ENCODE data around the gene SNRPA. TPM values are rescaled to one million over a fixed set of nuclear protein-coding genes. Genes with fewer than 3 reads are reported as not detected.

The SNRPA gene
- total RNA-seq, 1 experiment from 2014 or later: 225 TPM

DNA sequence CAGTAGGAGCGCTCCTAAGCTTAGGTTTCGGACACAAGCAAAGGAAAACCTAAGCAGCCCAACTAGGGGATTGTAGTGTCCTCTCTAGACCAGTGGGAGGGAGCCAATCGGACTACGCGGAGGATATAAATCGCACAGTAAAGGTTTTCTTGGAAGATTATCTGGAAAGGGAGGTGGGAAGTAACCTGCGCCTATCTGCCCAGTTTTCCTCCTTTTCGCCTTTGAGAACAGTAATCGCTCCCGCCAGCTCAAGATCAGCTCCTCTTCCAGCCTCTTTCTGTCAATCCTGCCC is 26.6 kb downstream of the SNRPA start:
- H3K9me3 Mint-ChIP-seq: no peaks in the 10 kb centered on the region; a peak in 1 of 5 replicates
- Histone ChIP-seq H2BK120ac (ENCODE audit: low read depth, low read length, poor library complexity, severe bottlenecking) (peak overlapping the region; percentile 87), H3K4ac (ENCODE audit: low read depth, low read length) (no peak overlapping the region; the same call in 1 of the 2 replicates), H2BK12ac (ENCODE audit: insufficient read length, low read depth, low read length) (peak overlapping the region; percentile 5), H3K23ac (ENCODE audit: insufficient read length, low read depth, low read length) (no peak overlapping the region), H3K4me2 (ENCODE audit: insufficient read depth, insufficient read length, low read length) (peak overlapping the region; percentile 80), H4K8ac (replicated peaks; ENCODE audit: insufficient read length, low read depth, low read length) (no peak overlapping the region), H3K79me1 (ENCODE audit: insufficient read depth, low read depth, low read length, poor library complexity, severe bottlenecking) (no peaks in the 10 kb centered on the region), H3K79me2 (ENCODE audit: insufficient read depth, low read length) (no peaks in the 10 kb centered on the region), H3K27ac (ENCODE audit: insufficient read length, low read depth, low read length) (peak overlapping the region; percentile 99), H3K9ac (ENCODE audit: extremely low read depth, insufficient read length, low read length) (peak overlapping the region; percentile 70), H2BK5ac (ENCODE audit: insufficient read length, low read length) (peak overlapping the region; percentile 55), H2BK15ac (ENCODE audit: low read depth, low read length) (no peak overlapping the region), H3K4me1 (ENCODE audit: insufficient read depth, low read length) (0 out of 2 replicates have a peak, but pooled peaks cover 2% of the 10 kb centered on the region), H4K5ac (ENCODE audit: insufficient read length, low read depth, low read length) (no peak overlapping the region), H2AK5ac (ENCODE audit: insufficient read length, low read length) (no peak overlapping the region), H4K91ac (ENCODE audit: insufficient read length, low read depth, low read length) (no peak overlapping the region), H3K56ac (ENCODE audit: insufficient read length, low read depth, low read length) (peak overlapping the region; percentile 25), H3K23me2 (ENCODE audit: insufficient read length, low read depth, low read length, poor library complexity, severe bottlenecking) (peaks cover 4% of the 10 kb centered on the region), H3T11ph (ENCODE audit: low read length) (peak overlapping the region; percentile 41), H3K27me3 (ENCODE audit: insufficient read depth, low read length) (no peaks in the 10 kb centered on the region), H4K20me1 (ENCODE audit: control insufficient read depth, insufficient read depth, insufficient read length) (no peaks in the 10 kb centered on the region), H3K9me3 (ENCODE audit: control insufficient read depth, low read depth, low read length) (no peaks in the 10 kb centered on the region), H3K18ac (ENCODE audit: insufficient read length, low read depth, low read length) (peak overlapping the region; percentile 94), H2BK20ac (ENCODE audit: low read depth, low read length, poor library complexity, severe bottlenecking) (no peak overlapping the region), H2AFZ (ENCODE audit: low read length) (no peak overlapping the region), H3K14ac (ENCODE audit: insufficient read depth, low read length) (peak overlapping the region; percentile 81; the same call in 1 of the 2 replicates)
- H3K4me3 Mint-ChIP-seq: peak overlapping the region; percentile 85 to 86
- no peak for DNase-seq
- TF ChIP-seq, protein P1, sequence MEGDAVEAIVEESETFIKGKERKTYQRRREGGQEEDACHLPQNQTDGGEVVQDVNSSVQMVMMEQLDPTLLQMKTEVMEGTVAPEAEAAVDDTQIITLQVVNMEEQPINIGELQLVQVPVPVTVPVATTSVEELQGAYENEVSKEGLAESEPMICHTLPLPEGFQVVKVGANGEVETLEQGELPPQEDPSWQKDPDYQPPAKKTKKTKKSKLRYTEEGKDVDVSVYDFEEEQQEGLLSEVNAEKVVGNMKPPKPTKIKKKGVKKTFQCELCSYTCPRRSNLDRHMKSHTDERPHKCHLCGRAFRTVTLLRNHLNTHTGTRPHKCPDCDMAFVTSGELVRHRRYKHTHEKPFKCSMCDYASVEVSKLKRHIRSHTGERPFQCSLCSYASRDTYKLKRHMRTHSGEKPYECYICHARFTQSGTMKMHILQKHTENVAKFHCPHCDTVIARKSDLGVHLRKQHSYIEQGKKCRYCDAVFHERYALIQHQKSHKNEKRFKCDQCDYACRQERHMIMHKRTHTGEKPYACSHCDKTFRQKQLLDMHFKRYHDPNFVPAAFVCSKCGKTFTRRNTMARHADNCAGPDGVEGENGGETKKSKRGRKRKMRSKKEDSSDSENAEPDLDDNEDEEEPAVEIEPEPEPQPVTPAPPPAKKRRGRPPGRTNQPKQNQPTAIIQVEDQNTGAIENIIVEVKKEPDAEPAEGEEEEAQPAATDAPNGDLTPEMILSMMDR (conservative IDR thresholded peaks at IDR 0.05): no peak
- H3K36me3 Mint-ChIP-seq (ENCODE audit: insufficient read depth in 1 of 3, low read depth in 3 of 3): peaks cover 2 to 6% (median 6%) of the 10 kb centered on the region in 3 experiments; a peak in 5 of 7 replicates
- peaks cover 23 to 33% of the 10 kb centered on the region in 2 experiments for H3K4me1 Mint-ChIP-seq
- no peaks in the 10 kb centered on the region for H3K27me3 Mint-ChIP-seq (ENCODE audit: low read depth)
- no CpG with 5 or more reads among the region's 10 CpGs for WGBS (ENCODE audit: extremely low coverage, insufficient read length, low lambda C conversion rate)
- H3K27ac Mint-ChIP-seq: peak overlapping the region; percentile 100
